Measurements from ENCODE around the gene CLTA. TPM values are rescaled to one million over a fixed set of nuclear protein-coding genes. Genes with fewer than 3 reads are reported as not detected.

Gene CLTA
- total RNA-seq, 1 experiment from 2014 or later, result 146 TPM

GRCh38 chr9:36145970-36146369 lies 44.8 kb upstream of the CLTA start:
- ChIA-PET CTCF (no interaction called here), POLR2A (ENCODE audit: unreplicated experiment) (no interaction called here)
- no peak overlapping the region for H3K27ac ChIP-seq
- intact Hi-C loops (cut with micrococcal nuclease; ENCODE audit: unreplicated experiment), result no loop called here
- no TSS peak for BruUV-seq (replicated peaks)
- H3K4me3 ChIP-seq, result no peak overlapping the region
- no peak for TF ChIP-seq EZH2 (IDR thresholded peaks at IDR 0.05; ENCODE audit: low read depth)
- no peak for TF ChIP-seq CTCF (conservative IDR thresholded peaks at IDR 0.05)
- no peak for DNase-seq
- no peaks in the 10 kb centered on the region for H3K36me3 ChIP-seq (ENCODE audit: low read depth)
- H3K9me2 ChIP-seq (ENCODE audit: insufficient read depth), result no peaks in the 10 kb centered on the region
- no peaks in the 10 kb centered on the region for H3K9me3 ChIP-seq (ENCODE audit: insufficient read depth, low read depth)
- H3F3A ChIP-seq (ENCODE audit: insufficient read depth, low read depth), result peaks cover 9% of the 10 kb centered on the region
- no peaks in the 10 kb centered on the region for H4K20me1 ChIP-seq (ENCODE audit: insufficient read depth)
- H3K4me1 ChIP-seq (replicated peaks; ENCODE audit: insufficient read depth), result peaks cover 17% of the 10 kb centered on the region
- no peak overlapping the region for H2AFZ ChIP-seq
- no peaks in the 10 kb centered on the region for H3K79me2 ChIP-seq (ENCODE audit: low read depth)
- no peaks in the 10 kb centered on the region for H3K27me3 ChIP-seq (ENCODE audit: insufficient read depth, low read depth)
- H3K4me2 ChIP-seq, result no peak overlapping the region

DNA sequence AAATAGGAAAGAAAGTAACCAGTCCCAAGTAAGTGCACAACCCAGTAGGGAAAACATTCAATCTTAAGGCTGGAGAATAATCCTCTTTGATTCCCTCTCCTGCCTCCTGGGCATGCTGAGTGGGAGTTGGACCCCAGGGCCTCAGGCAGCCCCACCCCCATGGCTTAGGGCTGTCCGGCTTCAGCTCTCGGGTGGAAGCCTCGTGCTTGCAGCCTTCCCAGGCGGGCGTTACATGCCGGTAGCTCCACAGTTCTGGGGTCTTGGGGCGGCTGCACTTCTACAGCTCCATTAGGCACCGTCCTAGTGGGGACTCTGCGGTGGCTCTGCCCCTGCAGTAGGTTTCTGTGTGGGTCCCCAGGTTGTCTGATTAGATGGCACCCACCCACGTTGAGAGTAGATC lies 44.1 kb upstream of the CLTA start:
- H3K27ac ChIP-seq, result no peak overlapping the region
- H3K9me2 ChIP-seq (ENCODE audit: insufficient read depth), result no peaks in the 10 kb centered on the region
- no peaks in the 10 kb centered on the region for H3K36me3 ChIP-seq (ENCODE audit: low read depth)
- DNase-seq, result no peak
- H3K4me2 ChIP-seq, result no peak overlapping the region
- no peak overlapping the region for H3K4me3 ChIP-seq
- peaks cover 13% of the 10 kb centered on the region for H3K4me1 ChIP-seq (replicated peaks; ENCODE audit: insufficient read depth)
- H3K79me2 ChIP-seq (ENCODE audit: low read depth), result no peaks in the 10 kb centered on the region
- H3K9me3 ChIP-seq (ENCODE audit: insufficient read depth, low read depth), result no peaks in the 10 kb centered on the region
- TF ChIP-seq EZH2 (IDR thresholded peaks at IDR 0.05; ENCODE audit: low read depth) (no peak), CTCF (conservative IDR thresholded peaks at IDR 0.05) (no peak)
- no peaks in the 10 kb centered on the region for H3K27me3 ChIP-seq (ENCODE audit: insufficient read depth, low read depth)
- no peak overlapping the region for H2AFZ ChIP-seq
- POLR2A ChIA-PET (ENCODE audit: unreplicated experiment), result no interaction called here
- intact Hi-C loops (cut with micrococcal nuclease; ENCODE audit: unreplicated experiment), result no loop called here
- BruUV-seq (replicated peaks), result no TSS peak
- H3F3A ChIP-seq (ENCODE audit: insufficient read depth, low read depth), result peaks cover 9% of the 10 kb centered on the region
- no peaks in the 10 kb centered on the region for H4K20me1 ChIP-seq (ENCODE audit: insufficient read depth)
- CTCF ChIA-PET, result interaction anchor here (0.5 kb wide), 1 partner anchor 90 kb away, joined by 3 read pairs; no protein-coding TSS in a partner anchor

DNA sequence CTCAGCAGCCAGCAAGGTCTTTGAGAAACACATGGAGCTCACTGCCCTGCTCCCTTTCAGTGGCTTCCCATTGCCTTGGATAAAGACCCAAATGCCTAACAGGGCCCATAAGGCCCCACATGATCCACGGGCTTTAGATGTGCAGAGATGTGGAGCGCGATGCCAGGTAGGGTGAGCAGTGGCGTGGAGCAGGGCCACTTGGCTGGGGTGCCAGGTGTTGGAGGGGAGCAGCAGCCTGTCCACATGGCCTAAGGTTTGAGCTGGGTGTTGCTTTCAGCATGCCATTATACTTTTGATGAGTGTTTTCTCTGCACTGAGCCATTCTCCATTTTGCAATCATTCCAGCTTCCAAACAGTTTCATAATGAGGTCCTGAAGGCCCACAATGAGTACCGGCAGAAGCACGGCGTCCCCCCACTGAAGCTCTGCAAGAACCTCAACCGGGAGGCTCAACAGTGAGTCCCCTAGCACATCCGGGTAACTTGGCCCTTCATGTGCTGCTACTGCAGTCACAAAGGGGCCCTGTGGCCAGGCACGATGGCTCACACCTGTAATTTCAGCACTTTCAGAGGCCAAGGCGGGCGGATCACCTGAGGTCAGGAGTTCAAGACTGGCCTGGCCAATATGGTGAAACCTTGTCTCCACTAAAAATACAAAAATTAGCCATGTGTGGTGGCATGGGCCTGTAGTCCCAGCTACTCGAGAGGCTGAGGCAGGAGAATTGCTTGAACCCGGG lies 43.1 kb upstream of the CLTA start:
- H2AFZ ChIP-seq, result no peak overlapping the region
- ChIA-PET POLR2A (ENCODE audit: unreplicated experiment) (no interaction called here), CTCF (no interaction called here)
- peaks cover 9% of the 10 kb centered on the region for H3F3A ChIP-seq (ENCODE audit: insufficient read depth, low read depth)
- intact Hi-C loops (cut with micrococcal nuclease; ENCODE audit: unreplicated experiment), result no loop called here
- H3K9me2 ChIP-seq (ENCODE audit: insufficient read depth), result no peaks in the 10 kb centered on the region
- TF ChIP-seq EZH2 (IDR thresholded peaks at IDR 0.05; ENCODE audit: low read depth) (no peak), CTCF (conservative IDR thresholded peaks at IDR 0.05) (no peak)
- no peaks in the 10 kb centered on the region for H3K36me3 ChIP-seq (ENCODE audit: low read depth)
- DNase-seq, result no peak
- H3K27me3 ChIP-seq (ENCODE audit: insufficient read depth, low read depth), result no peaks in the 10 kb centered on the region
- no peak overlapping the region for H3K27ac ChIP-seq
- H3K4me3 ChIP-seq, result no peak overlapping the region
- H4K20me1 ChIP-seq (ENCODE audit: insufficient read depth), result no peaks in the 10 kb centered on the region
- H3K4me2 ChIP-seq, result no peak overlapping the region
- no peaks in the 10 kb centered on the region for H3K79me2 ChIP-seq (ENCODE audit: low read depth)
- no peaks in the 10 kb centered on the region for H3K9me3 ChIP-seq (ENCODE audit: insufficient read depth, low read depth)
- no TSS peak for BruUV-seq (replicated peaks)
- H3K4me1 ChIP-seq (replicated peaks; ENCODE audit: insufficient read depth), result peaks cover 13% of the 10 kb centered on the region

Data from PC-9 (cell line).